ENCODE results near the gene NRXN3.

The NRXN3 gene

DNA sequence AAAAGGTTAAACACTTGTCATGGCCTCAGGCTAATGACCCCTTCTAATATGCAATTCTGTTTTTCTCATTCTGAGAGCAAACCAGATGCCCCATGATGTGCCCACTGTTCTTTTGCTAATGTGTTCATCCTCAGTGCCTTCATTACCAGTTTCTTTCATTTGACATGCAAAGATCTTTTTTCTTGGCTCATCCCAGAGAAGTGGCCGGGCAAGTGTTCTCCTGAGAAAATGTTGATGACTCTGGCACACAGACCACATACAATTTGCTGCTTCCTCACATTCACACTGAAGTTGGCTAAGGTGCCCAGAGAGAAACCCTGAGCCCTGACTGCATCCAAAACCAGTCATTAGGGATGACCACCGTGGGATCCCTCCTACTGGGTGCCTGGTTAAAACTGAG is 1207.8 kb downstream of the NRXN3 start:
- peak overlapping the region; percentile 21; the same call in 1 of the 2 replicates for H3K9ac ChIP-seq (ENCODE audit: low read depth, low read length)
- H3K27ac ChIP-seq (ENCODE audit: low read depth, low read length), result peak overlapping the region; percentile 93
- WGBS, result 8% methylated on average over 2 of the region's 2 CpGs
- H3K4me1 ChIP-seq (ENCODE audit: insufficient read depth, low read length), result peaks cover 60% of the 10 kb centered on the region
- H3K36me3 ChIP-seq (ENCODE audit: insufficient read depth, low read length), result no peaks in the 10 kb centered on the region
- H3K9me3 ChIP-seq (ENCODE audit: insufficient read depth, low read depth, low read length), result no peaks in the 10 kb centered on the region
- no peaks in the 10 kb centered on the region for H3K27me3 ChIP-seq (ENCODE audit: insufficient read depth, low read length)
- 0 out of 2 replicates have a peak overlapping the region, but pooled peaks have one; percentile 3 for H3K4me3 ChIP-seq (ENCODE audit: low read length)

DNA sequence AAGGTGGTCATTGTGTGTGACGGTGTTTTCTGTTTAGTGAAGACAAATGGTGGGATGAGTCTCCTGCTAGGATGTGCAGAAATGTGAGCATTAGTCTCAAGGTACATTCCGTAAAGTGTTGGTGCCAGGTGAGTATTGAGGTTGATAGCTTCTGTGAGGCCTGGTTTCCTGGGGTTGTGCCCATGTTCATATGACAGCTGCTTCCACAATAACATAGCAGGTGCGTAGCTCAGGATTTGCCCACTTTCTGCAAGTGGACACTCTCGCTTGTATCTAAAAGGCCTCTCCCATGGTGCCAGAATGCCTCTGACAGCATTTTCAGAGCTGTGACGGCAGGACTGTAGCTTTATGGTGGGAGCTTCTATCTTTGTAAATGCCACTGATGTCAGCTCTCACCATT is 1209.1 kb downstream of the NRXN3 start:
- no peak overlapping the region for H3K4me3 ChIP-seq (ENCODE audit: low read length)
- H3K9ac ChIP-seq (ENCODE audit: low read depth, low read length), result peak overlapping the region; percentile 21; the same call in 1 of the 2 replicates
- H3K9me3 ChIP-seq (ENCODE audit: insufficient read depth, low read depth, low read length), result no peaks in the 10 kb centered on the region
- peaks cover 58% of the 10 kb centered on the region for H3K4me1 ChIP-seq (ENCODE audit: insufficient read depth, low read length)
- H3K36me3 ChIP-seq (ENCODE audit: insufficient read depth, low read length), result no peaks in the 10 kb centered on the region
- H3K27ac ChIP-seq (ENCODE audit: low read depth, low read length), result peak overlapping the region; percentile 93
- no peaks in the 10 kb centered on the region for H3K27me3 ChIP-seq (ENCODE audit: insufficient read depth, low read length)
- whole genome bisulfite sequencing, result 90% methylated on average over 5 of the region's 5 CpGs

DNA sequence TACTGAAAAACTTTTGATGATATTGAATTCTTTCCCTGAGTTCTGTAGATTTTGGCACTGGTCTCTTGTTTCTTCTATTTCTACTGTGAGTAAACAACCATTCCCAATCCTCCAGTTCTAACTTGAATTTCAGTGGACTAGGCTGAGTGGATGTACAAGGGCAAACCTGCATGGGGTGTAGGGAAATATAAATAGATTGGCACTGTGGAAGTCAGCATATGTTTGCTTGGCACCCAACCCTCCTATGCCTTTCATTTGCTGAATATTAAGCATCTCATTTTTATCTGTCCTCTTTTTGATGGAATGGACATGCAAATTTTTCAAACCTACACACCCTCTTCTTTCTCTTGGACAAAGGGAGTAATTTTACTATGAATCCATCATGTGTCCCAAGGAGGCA is 1212.9 kb downstream of the NRXN3 start:
- Histone ChIP-seq H3K36me3 (ENCODE audit: insufficient read depth, low read length) (no peaks in the 10 kb centered on the region), H3K9ac (ENCODE audit: low read depth, low read length) (no peak overlapping the region), H3K27ac (ENCODE audit: low read depth, low read length) (no peak overlapping the region), H3K4me1 (ENCODE audit: insufficient read depth, low read length) (peaks cover 26% of the 10 kb centered on the region), H3K27me3 (ENCODE audit: insufficient read depth, low read length) (no peaks in the 10 kb centered on the region), H3K9me3 (ENCODE audit: insufficient read depth, low read depth, low read length) (no peaks in the 10 kb centered on the region), H3K4me3 (ENCODE audit: low read length) (no peak overlapping the region)

DNA sequence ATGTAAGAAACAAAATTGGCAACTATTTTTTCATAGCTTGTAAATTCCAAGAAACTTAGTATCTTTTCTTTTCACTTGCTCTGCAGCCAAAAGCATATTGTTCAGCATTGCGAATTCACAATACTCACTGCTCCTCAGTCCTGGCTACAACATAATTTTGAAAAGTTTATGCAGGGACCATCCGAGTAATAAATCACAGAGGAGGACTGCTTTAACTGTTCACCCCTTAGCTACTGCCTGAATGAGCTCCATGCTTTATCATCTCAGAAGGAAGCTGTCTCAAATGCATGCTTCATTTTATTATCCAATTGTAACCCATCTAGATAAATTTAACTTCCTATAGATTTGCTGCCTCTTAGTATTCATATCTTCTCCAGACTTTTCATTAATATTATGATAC is 1213.3 kb downstream of the NRXN3 start:
- WGBS, result 94% methylated on average over 2 of the region's 2 CpGs
- no peaks in the 10 kb centered on the region for H3K27me3 ChIP-seq (ENCODE audit: insufficient read depth, low read length)
- H3K4me3 ChIP-seq (ENCODE audit: low read length), result no peak overlapping the region
- H3K36me3 ChIP-seq (ENCODE audit: insufficient read depth, low read length), result no peaks in the 10 kb centered on the region
- no peak overlapping the region for H3K27ac ChIP-seq (ENCODE audit: low read depth, low read length)
- H3K4me1 ChIP-seq (ENCODE audit: insufficient read depth, low read length), result peaks cover 23% of the 10 kb centered on the region
- no peak overlapping the region for H3K9ac ChIP-seq (ENCODE audit: low read depth, low read length)
- H3K9me3 ChIP-seq (ENCODE audit: insufficient read depth, low read depth, low read length), result no peaks in the 10 kb centered on the region

DNA sequence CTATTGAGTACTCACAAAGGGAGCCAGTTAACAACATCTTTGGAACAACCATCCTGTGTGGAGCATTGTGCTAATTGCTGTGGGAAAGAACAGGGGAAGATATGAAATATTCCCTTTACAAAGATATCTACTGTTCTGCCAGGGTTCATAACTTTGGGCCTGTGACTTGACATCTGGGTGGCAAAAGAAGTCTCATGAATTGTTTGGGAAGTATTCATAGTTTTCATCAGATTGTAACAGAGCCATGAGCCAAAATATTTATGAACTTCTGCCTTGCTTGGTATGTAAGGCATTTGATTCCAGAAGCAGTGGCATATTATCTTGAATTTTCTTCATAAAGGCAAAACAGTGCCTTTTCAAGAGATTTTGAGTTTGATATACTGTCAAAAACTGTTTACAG is 1224.9 kb downstream of the NRXN3 start:
- Histone ChIP-seq H3K27ac (ENCODE audit: low read depth, low read length) (no peak overlapping the region), H3K4me3 (ENCODE audit: low read length) (no peak overlapping the region), H3K36me3 (ENCODE audit: insufficient read depth, low read length) (no peaks in the 10 kb centered on the region), H3K27me3 (ENCODE audit: insufficient read depth, low read length) (no peaks in the 10 kb centered on the region), H3K4me1 (ENCODE audit: insufficient read depth, low read length) (no peaks in the 10 kb centered on the region; the same call in 1 of the 2 replicates), H3K9ac (ENCODE audit: low read depth, low read length) (no peak overlapping the region), H3K9me3 (ENCODE audit: insufficient read depth, low read depth, low read length) (no peaks in the 10 kb centered on the region)

DNA sequence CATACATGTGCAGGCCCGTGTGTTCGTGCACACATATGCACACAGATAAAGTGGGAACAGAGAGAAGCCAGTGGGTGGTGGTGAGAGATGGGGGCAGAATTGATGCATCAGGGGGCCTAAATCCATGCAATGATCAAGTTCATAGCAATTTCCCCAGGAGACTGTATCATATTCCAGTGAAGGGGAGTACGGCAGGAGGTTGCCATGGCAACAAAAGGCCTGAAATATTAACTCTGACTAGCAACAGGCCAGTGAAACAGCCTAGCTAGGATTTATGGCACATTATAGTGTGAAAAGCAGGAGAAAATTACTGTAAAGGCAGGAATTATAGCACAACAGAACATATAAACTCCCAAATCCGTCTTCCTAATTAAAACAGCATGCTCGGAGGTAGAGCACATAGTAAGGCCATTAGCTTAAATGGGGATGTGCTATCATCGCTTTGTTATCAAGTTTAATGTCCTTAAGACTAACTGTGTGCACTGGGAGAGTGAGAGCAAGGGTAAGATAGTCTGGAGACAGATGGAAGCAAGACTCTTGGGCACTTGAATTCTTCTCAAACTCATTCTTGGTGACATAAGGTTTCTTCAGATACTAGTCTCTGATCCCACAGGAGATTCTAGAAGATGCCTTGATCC is 1234.8 kb downstream of the NRXN3 start:
- no peaks in the 10 kb centered on the region for H3K9me3 ChIP-seq (ENCODE audit: insufficient read depth, low read depth, low read length)
- peaks cover 23% of the 10 kb centered on the region for H3K4me1 ChIP-seq (ENCODE audit: insufficient read depth, low read length)
- no peak overlapping the region for H3K4me3 ChIP-seq (ENCODE audit: low read length)
- WGBS, result 96% methylated on average over 6 of the region's 6 CpGs
- H3K36me3 ChIP-seq (ENCODE audit: insufficient read depth, low read length), result no peaks in the 10 kb centered on the region
- H3K27me3 ChIP-seq (ENCODE audit: insufficient read depth, low read length), result no peaks in the 10 kb centered on the region
- H3K9ac ChIP-seq (ENCODE audit: low read depth, low read length), result no peak overlapping the region
- H3K27ac ChIP-seq (ENCODE audit: low read depth, low read length), result no peak overlapping the region

DNA sequence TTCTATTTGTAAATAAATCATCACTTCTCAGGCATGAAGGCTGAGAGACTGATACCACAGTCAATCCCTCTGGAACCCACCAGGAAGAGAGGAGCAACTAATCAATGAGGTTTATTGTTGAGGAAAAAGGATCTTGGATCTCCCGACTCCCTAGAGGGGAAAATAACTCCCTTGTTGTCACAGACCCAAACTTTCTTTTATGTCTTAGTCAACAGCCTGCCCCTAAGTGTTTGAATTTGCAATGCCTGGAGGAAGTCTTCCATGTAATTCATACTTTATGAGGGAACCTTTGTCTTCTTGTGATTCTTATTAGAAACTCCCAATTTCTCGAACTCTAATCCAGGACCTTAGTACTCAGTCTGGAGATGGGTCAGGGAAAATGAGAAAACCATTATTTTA is 1235.3 kb downstream of the NRXN3 start:
- WGBS, result no CpG with 5 or more reads among the region's 2 CpGs
- Histone ChIP-seq H3K27ac (ENCODE audit: low read depth, low read length) (no peak overlapping the region), H3K27me3 (ENCODE audit: insufficient read depth, low read length) (no peaks in the 10 kb centered on the region)

DNA sequence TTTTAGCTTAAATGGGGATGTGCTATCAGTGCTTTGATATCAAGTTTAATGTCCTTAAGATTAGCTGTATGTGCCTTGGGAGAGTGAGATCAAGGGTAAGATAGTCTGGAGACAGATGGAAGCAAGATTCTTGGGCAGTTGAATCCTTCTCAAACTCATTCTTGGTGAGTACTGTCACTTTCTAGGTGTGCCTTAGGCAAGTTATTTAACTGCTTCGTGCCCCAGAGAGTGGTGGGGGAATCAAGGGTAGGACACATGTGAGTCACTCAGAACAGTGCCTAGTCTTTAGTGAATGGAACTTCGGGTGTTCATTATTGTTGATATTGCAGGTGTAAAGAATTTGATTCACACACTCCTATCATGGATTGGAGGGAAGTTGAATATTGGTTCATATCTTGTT is 1237.4 kb downstream of the NRXN3 start:
- Histone ChIP-seq H3K9ac (ENCODE audit: low read depth, low read length) (no peak overlapping the region), H3K4me3 (ENCODE audit: low read length) (no peak overlapping the region), H3K27ac (ENCODE audit: low read depth, low read length) (no peak overlapping the region), H3K9me3 (ENCODE audit: insufficient read depth, low read depth, low read length) (no peaks in the 10 kb centered on the region), H3K27me3 (ENCODE audit: insufficient read depth, low read length) (no peaks in the 10 kb centered on the region), H3K36me3 (ENCODE audit: insufficient read depth, low read length) (no peaks in the 10 kb centered on the region), H3K4me1 (ENCODE audit: insufficient read depth, low read length) (peaks cover 23% of the 10 kb centered on the region)
- 63% methylated on average over 2 of the region's 2 CpGs for WGBS

More for the DNA sequence above, 1235.3 kb downstream of the NRXN3 start:
- H3K9ac ChIP-seq (ENCODE audit: low read depth, low read length), result no peak overlapping the region
- no peaks in the 10 kb centered on the region for H3K9me3 ChIP-seq (ENCODE audit: insufficient read depth, low read depth, low read length)
- H3K4me3 ChIP-seq (ENCODE audit: low read length), result no peak overlapping the region
- peaks cover 23% of the 10 kb centered on the region for H3K4me1 ChIP-seq (ENCODE audit: insufficient read depth, low read length)
- H3K36me3 ChIP-seq (ENCODE audit: insufficient read depth, low read length), result no peaks in the 10 kb centered on the region

DNA sequence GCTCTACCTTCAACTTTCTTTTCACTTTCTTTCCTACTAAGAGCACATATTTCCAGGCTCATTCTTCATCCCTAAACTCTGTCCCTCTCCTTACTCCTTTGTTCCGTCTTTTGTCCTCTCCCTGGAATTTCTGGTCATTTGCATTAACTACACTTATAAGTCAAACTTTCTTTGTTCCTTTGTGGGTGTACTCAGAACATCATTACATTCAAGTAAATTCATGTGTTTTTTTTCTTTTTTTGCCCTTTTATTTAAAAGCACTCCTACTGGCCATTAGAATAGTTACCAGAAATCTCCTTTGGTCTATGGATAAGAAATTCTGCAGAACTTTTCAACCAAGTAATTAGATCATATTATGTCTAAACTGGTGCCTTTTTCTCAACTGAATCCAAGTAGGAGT is 1238.5 kb downstream of the NRXN3 start:
- H3K9me3 ChIP-seq (ENCODE audit: insufficient read depth, low read depth, low read length), result no peaks in the 10 kb centered on the region
- 50% methylated on average over 1 of the region's 1 CpG for WGBS
- no peak overlapping the region for H3K27ac ChIP-seq (ENCODE audit: low read depth, low read length)
- peaks cover 28% of the 10 kb centered on the region for H3K4me1 ChIP-seq (ENCODE audit: insufficient read depth, low read length)
- H3K27me3 ChIP-seq (ENCODE audit: insufficient read depth, low read length), result no peaks in the 10 kb centered on the region
- H3K36me3 ChIP-seq (ENCODE audit: insufficient read depth, low read length), result no peaks in the 10 kb centered on the region
- H3K4me3 ChIP-seq (ENCODE audit: low read length), result no peak overlapping the region
- no peak overlapping the region for H3K9ac ChIP-seq (ENCODE audit: low read depth, low read length)

DNA sequence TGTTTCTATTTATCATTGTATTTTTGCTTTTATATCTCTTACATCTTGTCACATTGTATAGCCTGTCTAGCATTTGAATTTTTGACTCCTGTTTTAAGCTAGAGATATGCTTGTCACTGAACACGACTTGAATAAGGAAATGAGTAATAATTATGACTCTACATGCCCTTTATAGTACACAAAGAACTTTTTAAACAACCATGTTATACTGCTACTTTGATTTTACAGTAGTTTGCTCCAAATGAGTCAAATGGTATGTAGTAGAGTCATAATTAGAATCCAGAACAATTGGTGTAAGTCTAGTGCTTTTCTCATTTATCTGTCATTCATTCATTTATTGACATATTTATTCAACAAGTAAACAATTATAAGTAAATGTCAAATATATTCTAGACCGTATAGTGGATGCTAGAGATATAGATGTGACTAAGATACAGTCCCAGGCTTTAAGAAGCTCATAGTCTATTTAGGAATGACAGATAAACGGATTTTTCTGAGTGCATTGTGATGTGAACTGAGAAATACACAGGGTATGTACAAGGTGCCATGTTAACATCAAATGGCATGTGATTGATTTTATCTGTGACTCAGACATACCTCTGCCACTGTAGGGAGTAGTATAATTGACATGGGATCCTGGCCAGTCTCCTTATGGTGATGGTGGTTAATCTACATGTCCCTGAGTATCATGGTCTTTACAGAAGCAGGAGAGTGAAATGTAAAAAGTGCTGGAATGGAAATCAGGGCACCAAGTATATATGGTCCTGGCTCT is 1241.4 kb downstream of the NRXN3 start:
- no peak overlapping the region for H3K4me3 ChIP-seq (ENCODE audit: low read length)
- no peaks in the 10 kb centered on the region for H3K27me3 ChIP-seq (ENCODE audit: insufficient read depth, low read length)

DNA sequence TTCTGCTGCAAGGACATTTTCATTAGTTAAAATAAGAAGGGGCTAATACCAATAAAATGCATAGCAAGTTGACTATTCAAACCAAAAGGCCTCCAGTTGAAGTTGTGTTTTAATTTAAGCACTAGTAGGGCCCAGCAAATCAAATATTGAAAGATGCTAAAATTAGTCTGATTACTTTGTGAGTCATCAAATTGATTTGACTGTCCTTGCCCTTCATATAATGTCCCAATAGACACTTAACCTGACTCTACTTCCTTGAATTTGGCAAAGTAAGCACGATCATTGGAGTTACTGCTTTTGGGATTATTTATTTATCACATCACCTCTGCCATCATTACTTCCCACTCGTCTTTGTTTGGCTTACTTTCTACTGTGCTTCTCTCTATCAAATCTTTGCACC is 1242.6 kb downstream of the NRXN3 start:
- Histone ChIP-seq H3K36me3 (ENCODE audit: insufficient read depth, low read length) (no peaks in the 10 kb centered on the region), H3K9ac (ENCODE audit: low read depth, low read length) (no peak overlapping the region), H3K4me1 (ENCODE audit: insufficient read depth, low read length) (peaks cover 25% of the 10 kb centered on the region), H3K27me3 (ENCODE audit: insufficient read depth, low read length) (no peaks in the 10 kb centered on the region), H3K9me3 (ENCODE audit: insufficient read depth, low read depth, low read length) (no peaks in the 10 kb centered on the region), H3K27ac (ENCODE audit: low read depth, low read length) (no peak overlapping the region), H3K4me3 (ENCODE audit: low read length) (no peak overlapping the region)
- 77% methylated on average over 2 of the region's 2 CpGs for WGBS

More for the DNA sequence above, 1241.4 kb downstream of the NRXN3 start:
- 94% methylated on average over 3 of the region's 3 CpGs for WGBS
- no peaks in the 10 kb centered on the region for H3K36me3 ChIP-seq (ENCODE audit: insufficient read depth, low read length)
- peaks cover 31% of the 10 kb centered on the region for H3K4me1 ChIP-seq (ENCODE audit: insufficient read depth, low read length)
- H3K27ac ChIP-seq (ENCODE audit: low read depth, low read length), result no peak overlapping the region
- no peaks in the 10 kb centered on the region for H3K9me3 ChIP-seq (ENCODE audit: insufficient read depth, low read depth, low read length)
- no peak overlapping the region for H3K9ac ChIP-seq (ENCODE audit: low read depth, low read length)

Measured in HUES64 (cell line).